Keratinocyte (primary cell): ENCODE measurements around the gene APLF.

Experiments used
- EZH2 ChIP-seq: IDR thresholded peaks from one replicate; pipeline ENCODE4 v1.6.1; 2012; ENCODE audit warnings: inconsistent platforms, mild to moderate bottlenecking, low read length, moderate library complexity
- TF ChIP-seq, protein P1 (sequence below), 3 experiments: IDR thresholded peaks in 1 of 3; conservative IDR thresholded peaks in 1 of 3; optimal IDR thresholded peaks in 1 of 3; 2 replicates in 2 of 3; 3 replicates in 1 of 3; pipeline versions ENCODE3 to v1.5.1; 2011; ENCODE audit warnings: low read length in 3 of 3, mild to moderate bottlenecking in 3 of 3, moderate library complexity in 2 of 3, control low read depth in 1 of 3, inconsistent platforms in 1 of 3; ENCODE audit not compliant: insufficient read depth in 2 of 3; ENCODE audit errors: extremely low read depth in 1 of 3

DNA sequence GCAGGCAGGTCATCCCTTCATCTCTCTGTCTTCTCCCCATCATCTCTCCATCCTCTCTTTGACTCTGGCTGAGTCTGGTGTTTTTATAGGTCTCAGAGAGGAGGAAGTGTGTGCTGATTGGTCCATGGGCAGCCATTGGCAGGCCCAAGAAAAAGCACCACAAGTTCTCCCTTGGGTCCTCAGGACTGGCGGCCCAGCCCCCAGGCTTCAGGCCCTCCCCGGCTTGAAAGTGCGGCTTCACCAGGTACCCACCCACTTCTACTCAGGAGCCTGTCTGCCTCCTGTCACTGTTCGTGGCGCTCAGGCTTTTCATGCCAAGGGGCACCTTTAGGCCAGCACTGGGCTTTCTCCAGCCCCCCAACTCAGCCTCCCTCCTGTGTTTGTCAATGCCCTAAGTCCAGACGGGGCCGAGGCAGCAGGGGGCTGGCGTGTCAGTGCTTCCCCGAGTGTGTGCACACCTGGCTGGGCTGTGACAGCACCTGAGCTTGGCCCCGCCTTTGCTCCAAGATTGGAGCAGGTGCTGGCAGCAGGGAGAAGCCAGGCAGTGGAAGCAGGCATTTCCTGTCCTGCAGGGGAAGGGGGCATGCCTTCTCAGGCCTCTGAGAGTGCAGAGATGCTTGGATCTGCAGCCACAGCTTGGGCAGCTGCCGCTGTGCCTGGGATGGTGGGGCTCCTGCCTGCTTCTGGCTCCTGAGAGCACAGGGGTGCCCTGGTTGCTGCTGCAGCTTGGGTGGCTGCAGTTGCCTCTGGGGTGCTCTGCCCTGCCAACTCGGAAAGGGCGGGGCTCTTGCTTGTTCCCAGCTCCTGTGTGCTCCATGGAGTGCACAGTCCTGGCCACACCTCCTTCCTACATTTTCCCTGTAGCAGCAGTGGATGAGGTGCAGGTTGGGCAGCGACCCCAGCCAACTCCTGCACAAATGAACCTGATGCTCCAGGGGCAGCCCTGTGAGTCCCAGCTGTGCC lies 34.4 kb upstream of the APLF start:
- TF ChIP-seq, protein P1, sequence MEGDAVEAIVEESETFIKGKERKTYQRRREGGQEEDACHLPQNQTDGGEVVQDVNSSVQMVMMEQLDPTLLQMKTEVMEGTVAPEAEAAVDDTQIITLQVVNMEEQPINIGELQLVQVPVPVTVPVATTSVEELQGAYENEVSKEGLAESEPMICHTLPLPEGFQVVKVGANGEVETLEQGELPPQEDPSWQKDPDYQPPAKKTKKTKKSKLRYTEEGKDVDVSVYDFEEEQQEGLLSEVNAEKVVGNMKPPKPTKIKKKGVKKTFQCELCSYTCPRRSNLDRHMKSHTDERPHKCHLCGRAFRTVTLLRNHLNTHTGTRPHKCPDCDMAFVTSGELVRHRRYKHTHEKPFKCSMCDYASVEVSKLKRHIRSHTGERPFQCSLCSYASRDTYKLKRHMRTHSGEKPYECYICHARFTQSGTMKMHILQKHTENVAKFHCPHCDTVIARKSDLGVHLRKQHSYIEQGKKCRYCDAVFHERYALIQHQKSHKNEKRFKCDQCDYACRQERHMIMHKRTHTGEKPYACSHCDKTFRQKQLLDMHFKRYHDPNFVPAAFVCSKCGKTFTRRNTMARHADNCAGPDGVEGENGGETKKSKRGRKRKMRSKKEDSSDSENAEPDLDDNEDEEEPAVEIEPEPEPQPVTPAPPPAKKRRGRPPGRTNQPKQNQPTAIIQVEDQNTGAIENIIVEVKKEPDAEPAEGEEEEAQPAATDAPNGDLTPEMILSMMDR (optimal IDR thresholded peaks at IDR 0.05 in 1 of 3, IDR thresholded peaks at IDR 0.05 in 1 of 3, conservative IDR thresholded peaks at IDR 0.05 in 1 of 3; ENCODE audit: extremely low read depth in 1 of 3, insufficient read depth in 2 of 3, low read length in 3 of 3), result no peak
- no peak for TF ChIP-seq EZH2
